ENCODE results near the gene BPTF.

DNA sequence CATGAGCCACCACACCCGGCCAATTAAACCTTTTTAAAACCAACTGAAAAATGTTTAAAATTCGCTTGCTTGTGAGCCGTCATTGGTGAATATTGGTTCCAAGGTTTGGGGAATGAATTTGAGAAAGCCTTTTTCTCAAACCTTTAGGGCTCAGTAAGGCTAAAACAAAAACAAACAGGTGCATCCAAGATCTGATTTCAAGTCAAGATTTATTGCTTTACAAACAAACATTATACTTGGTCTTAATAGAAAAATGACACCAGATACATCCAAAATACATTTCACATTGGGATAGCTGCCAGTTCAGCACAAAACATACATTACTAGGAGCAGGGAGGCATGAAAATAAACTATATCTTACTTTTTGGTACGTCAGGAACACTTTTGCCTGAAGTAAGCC is 165.6 kb downstream of the BPTF start:
- TF ChIP-seq ZNF687 (CRISPR knock-in tag; IDR thresholded peaks at IDR 0.05) (no peak), POLR2AphosphoS5 (IDR thresholded peaks at IDR 0.05; ENCODE audit: low read depth, low read length) (no peak), ZNF10 (CRISPR knock-in tag; IDR thresholded peaks at IDR 0.05; ENCODE audit: borderline replicate concordance, low read depth) (no peak), NR2F1 (CRISPR knock-in tag; IDR thresholded peaks at IDR 0.05) (no peak), HIVEP1 (CRISPR knock-in tag; IDR thresholded peaks at IDR 0.05) (no peak), RFX5 (IDR thresholded peaks at IDR 0.05; ENCODE audit: low read depth, low read length) (no peak), RERE (CRISPR knock-in tag; IDR thresholded peaks at IDR 0.05; ENCODE audit: low read depth) (no peak)
- TF ChIP-seq, protein P1, sequence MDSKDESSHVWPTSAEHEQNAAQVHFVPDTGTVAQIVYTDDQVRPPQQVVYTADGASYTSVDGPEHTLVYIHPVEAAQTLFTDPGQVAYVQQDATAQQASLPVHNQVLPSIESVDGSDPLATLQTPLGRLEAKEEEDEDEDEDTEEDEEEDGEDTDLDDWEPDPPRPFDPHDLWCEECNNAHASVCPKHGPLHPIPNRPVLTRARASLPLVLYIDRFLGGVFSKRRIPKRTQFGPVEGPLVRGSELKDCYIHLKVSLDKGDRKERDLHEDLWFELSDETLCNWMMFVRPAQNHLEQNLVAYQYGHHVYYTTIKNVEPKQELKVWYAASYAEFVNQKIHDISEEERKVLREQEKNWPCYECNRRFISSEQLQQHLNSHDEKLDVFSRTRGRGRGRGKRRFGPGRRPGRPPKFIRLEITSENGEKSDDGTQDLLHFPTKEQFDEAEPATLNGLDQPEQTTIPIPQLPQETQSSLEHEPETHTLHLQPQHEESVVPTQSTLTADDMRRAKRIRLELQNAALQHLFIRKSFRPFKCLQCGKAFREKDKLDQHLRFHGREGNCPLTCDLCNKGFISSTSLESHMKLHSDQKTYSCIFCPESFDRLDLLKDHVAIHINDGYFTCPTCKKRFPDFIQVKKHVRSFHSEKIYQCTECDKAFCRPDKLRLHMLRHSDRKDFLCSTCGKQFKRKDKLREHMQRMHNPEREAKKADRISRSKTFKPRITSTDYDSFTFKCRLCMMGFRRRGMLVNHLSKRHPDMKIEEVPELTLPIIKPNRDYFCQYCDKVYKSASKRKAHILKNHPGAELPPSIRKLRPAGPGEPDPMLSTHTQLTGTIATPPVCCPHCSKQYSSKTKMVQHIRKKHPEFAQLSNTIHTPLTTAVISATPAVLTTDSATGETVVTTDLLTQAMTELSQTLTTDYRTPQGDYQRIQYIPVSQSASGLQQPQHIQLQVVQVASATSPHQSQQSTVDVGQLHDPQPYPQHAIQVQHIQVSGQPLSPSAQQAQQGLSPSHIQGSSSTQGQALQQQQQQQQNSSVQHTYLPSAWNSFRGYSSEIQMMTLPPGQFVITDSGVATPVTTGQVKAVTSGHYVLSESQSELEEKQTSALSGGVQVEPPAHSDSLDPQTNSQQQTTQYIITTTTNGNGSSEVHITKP (CRISPR knock-in tag; IDR thresholded peaks at IDR 0.05; ENCODE audit: low read depth): no peak

Measured in HepG2 (cell line).